CD4-positive, alpha-beta memory T cell (primary cell): Measurements from ENCODE around the gene PUM1. TPM values are rescaled to one million over a fixed set of nuclear protein-coding genes. Genes with fewer than 3 reads are reported as not detected.

Experiments used
- CTCF ChIA-PET: fragments of 350-600 bp; sonication (Branson Sonifier 250); formaldehyde crosslinking; loops from one replicate; lab custom pipeline; 2021; ENCODE audit warnings: inconsistent platforms; ENCODE audit not compliant: partially characterized antibody; lab: Charles Lee
- POLR2A ChIA-PET: fragments of 350-600 bp; sonication (Branson Sonifier 250); formaldehyde crosslinking; loops from one replicate; lab custom pipeline; 2021; ENCODE audit not compliant: partially characterized antibody; lab: Charles Lee
- DNase-seq, 5 donors: peaks; one replicate each; pipeline versions ENCODE4 v3.0.0 to v3.0.0-alpha.2; 2020 to 2022; ENCODE audit warnings: mixed read lengths in 1 of 5
- H3K27ac ChIP-seq: one replicate; pipeline ENCODE4 v1.7.0; 2013; ENCODE audit warnings: low read depth, low read length
- H3K27me3 ChIP-seq: 2 replicates; pipeline ENCODE4 v1.7.0; 2013; ENCODE audit warnings: mild to moderate bottlenecking, low read length, moderate library complexity; ENCODE audit not compliant: insufficient read depth
- H3K36me3 ChIP-seq: 2 replicates; pipeline ENCODE4 v1.7.0; 2013; ENCODE audit warnings: mild to moderate bottlenecking, low read length, moderate library complexity; ENCODE audit not compliant: insufficient read depth
- H3K4me1 ChIP-seq: 2 replicates; pipeline ENCODE4 v1.7.0; 2013; ENCODE audit warnings: mild to moderate bottlenecking, low read length, moderate library complexity; ENCODE audit not compliant: insufficient read depth
- H3K4me3 ChIP-seq, 2 donors: one replicate each; pipeline ENCODE4 v1.7.0; 2013; ENCODE audit warnings: low read length in 2 of 2, mild to moderate bottlenecking in 1 of 2
- H3K9me3 ChIP-seq, 2 donors: one replicate each; pipeline ENCODE4 v1.7.0; 2013; ENCODE audit warnings: low read length in 2 of 2, control low read depth in 1 of 2; ENCODE audit not compliant: control insufficient read depth in 1 of 2
- H3K27ac Mint-ChIP-seq, 7 donors: one replicate each; pipeline ENCODE4 v1.8.0; 2020 to 2021; ENCODE audit warnings: mixed read lengths in 7 of 7, mild to moderate bottlenecking in 6 of 7, inconsistent platforms in 3 of 7, moderate library complexity in 3 of 7
- H3K27me3 Mint-ChIP-seq, 2 donors: one replicate each; pipeline ENCODE4 v1.8.0; 2020 to 2021; ENCODE audit warnings: mixed read lengths in 2 of 2
- H3K36me3 Mint-ChIP-seq, 2 donors: one replicate each; pipeline ENCODE4 v1.8.0; 2020 to 2021; ENCODE audit warnings: mixed read lengths in 2 of 2, inconsistent platforms in 1 of 2, mild to moderate bottlenecking in 1 of 2
- H3K4me1 Mint-ChIP-seq, 4 donors: one replicate each; pipeline ENCODE4 v1.8.0; 2020 to 2021; ENCODE audit warnings: mixed read lengths in 4 of 4, mild to moderate bottlenecking in 1 of 4
- H3K4me3 Mint-ChIP-seq, 8 donors: one replicate each; pipeline ENCODE4 v1.8.0; 2020 to 2021; ENCODE audit warnings: mixed read lengths in 8 of 8, mild to moderate bottlenecking in 7 of 8, moderate library complexity in 6 of 8, inconsistent platforms in 3 of 8
- H3K9me3 Mint-ChIP-seq, 8 donors: one replicate each; pipeline ENCODE4 v1.8.0; 2020 to 2021; ENCODE audit warnings: mixed read lengths in 8 of 8, mild to moderate bottlenecking in 5 of 8, inconsistent platforms in 3 of 8, moderate library complexity in 1 of 8
- intact Hi-C: fragments of 100-400 bp; cut with micrococcal nuclease; formaldehyde crosslinking; loops from one replicate; pipeline ENCODE4 v1.15.1; 2023
- polyA plus RNA-seq, 2 donors: library from polyadenylated mRNA; unstranded; fragments of 300-500 nt; fragmentation: Illumina TruSeq; gene quantifications; one replicate each; pipeline ENCODE4 v1.2.3, GENCODE V29; 2021
- total RNA-seq, 2 experiments: library from RNA; stranded (reverse); gene quantifications; one replicate each; pipeline ENCODE4 v1.2.3, GENCODE V29; 2021

Gene PUM1
- total and polyA plus RNA-seq, 4 experiments from 2014 or later = 126 to 164 (median 138) TPM

GRCh38 chr1:30934613-30935012 is 130.9 kb downstream of the PUM1 start:
- no peaks in the 10 kb centered on the region for H3K9me3 ChIP-seq
- intact Hi-C loops = no loop called here
- no peak overlapping the region for H3K27ac ChIP-seq
- Mint-ChIP-seq H3K36me3 (peaks cover 43 to 64% of the 10 kb centered on the region in 2 donors), H3K27ac (peak overlapping the region in 5 of 7 donors; percentile 23 to 70 (median 68)), H3K4me1 (peaks cover 0 to 3% (median 1%) of the 10 kb centered on the region in 4 donors), H3K9me3 (no peaks in the 10 kb centered on the region), H3K27me3 (no peaks in the 10 kb centered on the region), H3K4me3 (no peak overlapping the region)
- no peaks in the 10 kb centered on the region for H3K4me1 ChIP-seq
- H3K27me3 ChIP-seq = no peaks in the 10 kb centered on the region
- H3K4me3 ChIP-seq = no peak overlapping the region
- no peak for DNase-seq
- POLR2A ChIA-PET = no interaction called here
- peaks cover 40% of the 10 kb centered on the region for H3K36me3 ChIP-seq
- CTCF ChIA-PET = interaction anchor here (1.2 to 2.8 kb wide), 2 partner anchors 10 to 132 kb away, joined by 3 to 12 read pairs; no protein-coding TSS in a partner anchor

DNA sequence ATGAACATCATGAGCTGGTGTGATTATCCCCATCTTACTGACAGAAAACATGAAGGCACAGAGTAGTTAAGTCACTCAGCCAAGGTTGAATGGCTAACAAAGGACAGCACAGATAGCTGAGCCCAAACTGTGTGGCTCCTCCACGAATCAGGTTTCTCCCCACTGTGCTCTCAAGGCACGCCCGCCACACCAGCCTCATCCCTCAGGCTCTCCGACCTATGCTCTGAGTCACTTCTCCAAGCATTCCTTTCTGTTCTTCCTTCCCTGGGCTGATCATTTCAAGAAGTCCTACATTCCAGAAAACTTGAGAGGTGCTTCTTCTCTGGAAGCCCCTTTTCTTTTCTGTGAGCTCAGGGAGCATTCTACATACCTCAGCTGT is 131.7 kb downstream of the PUM1 start:
- H3K36me3 ChIP-seq = peaks cover 32% of the 10 kb centered on the region
- ChIA-PET CTCF (interaction anchor here (1.2 to 2.8 kb wide), 2 partner anchors 10 to 132 kb away, joined by 3 to 12 read pairs; no protein-coding TSS in a partner anchor), POLR2A (no interaction called here)
- peak overlapping the region in 1 of 8 donors; percentile 9 for H3K4me3 Mint-ChIP-seq
- no peaks in the 10 kb centered on the region for H3K9me3 ChIP-seq
- no peaks in the 10 kb centered on the region for H3K4me1 ChIP-seq
- intact Hi-C loops = no loop called here
- H3K27ac ChIP-seq = no peak overlapping the region
- no peak for DNase-seq
- no peaks in the 10 kb centered on the region for H3K9me3 Mint-ChIP-seq
- no peaks in the 10 kb centered on the region for H3K27me3 Mint-ChIP-seq
- H3K27me3 ChIP-seq = no peaks in the 10 kb centered on the region
- H3K36me3 Mint-ChIP-seq = peaks cover 37 to 57% of the 10 kb centered on the region in 2 donors
- H3K4me3 ChIP-seq = no peak overlapping the region
- H3K4me1 Mint-ChIP-seq = peaks cover 0 to 4% (median 1%) of the 10 kb centered on the region in 4 donors
- peak overlapping the region in 4 of 7 donors; percentile 37 to 69 (median 50) for H3K27ac Mint-ChIP-seq

- Histone ChIP-seq H3K27me3 (no peaks in the 10 kb centered on the region), H3K36me3 (peaks cover 20% of the 10 kb centered on the region), H3K9me3 (no peaks in the 10 kb centered on the region), H3K4me1 (no peaks in the 10 kb centered on the region), H3K27ac (no peak overlapping the region), H3K4me3 (no peak overlapping the region)
- peak overlapping the region in 3 of 7 donors; percentile 1 to 83 (median 21) for H3K27ac Mint-ChIP-seq
- no peak for DNase-seq
- peaks cover 0 to 4% (median 1%) of the 10 kb centered on the region in 4 donors for H3K4me1 Mint-ChIP-seq
- H3K27me3 Mint-ChIP-seq = peaks cover 0 to 2% of the 10 kb centered on the region in 2 donors
- ChIA-PET POLR2A (interaction anchor here (0.8 kb wide), 1 partner anchor 212 kb away, joined by 4 read pairs; no protein-coding TSS in a partner anchor), CTCF (interaction anchor here (0.7 to 7.9 kb wide), 2 partner anchors 16 to 127 kb away, joined by 3 to 90 read pairs; no protein-coding TSS in a partner anchor)
- intact Hi-C loops = no loop called here
- H3K4me3 Mint-ChIP-seq = no peak overlapping the region
- no peaks in the 10 kb centered on the region for H3K9me3 Mint-ChIP-seq
- H3K36me3 Mint-ChIP-seq = peaks cover 22 to 42% of the 10 kb centered on the region in 2 donors
Observed at GRCh38 chr1:30930631-30931173, 134.8 kb downstream of the PUM1 start.

DNA sequence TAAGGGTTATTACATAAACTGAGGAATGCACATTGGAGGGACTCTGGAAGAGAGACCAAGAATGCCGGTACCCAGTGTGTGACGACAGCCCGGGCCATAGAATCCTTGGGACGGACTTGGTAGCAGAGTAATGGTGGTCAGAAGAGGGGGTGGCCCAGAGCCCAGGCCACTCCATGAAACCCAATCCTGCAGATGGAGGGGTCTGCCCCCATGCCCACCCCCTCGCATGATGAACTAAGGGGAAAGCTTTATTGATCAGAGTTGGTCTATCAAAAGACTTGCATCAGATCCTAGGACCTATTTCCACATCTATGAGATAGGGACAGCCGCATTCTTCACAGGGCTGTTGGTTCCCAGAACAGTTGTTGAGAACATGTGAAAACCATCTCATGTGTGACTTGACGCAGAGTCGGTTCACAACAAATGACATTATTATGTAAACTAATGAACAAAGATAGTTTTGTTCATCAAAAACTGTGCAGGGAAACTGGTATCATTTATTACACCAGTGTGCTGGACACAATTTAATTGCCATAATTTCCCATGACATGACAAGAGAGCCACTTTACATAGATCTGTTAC is 135.5 kb downstream of the PUM1 start:
- Mint-ChIP-seq H3K27me3 (peaks cover 0 to 2% of the 10 kb centered on the region in 2 donors), H3K9me3 (no peaks in the 10 kb centered on the region), H3K36me3 (peaks cover 18 to 36% of the 10 kb centered on the region in 2 donors), H3K27ac (peak overlapping the region in 3 of 7 donors; percentile 21 to 83 (median 52)), H3K4me3 (no peak overlapping the region), H3K4me1 (peaks cover 0 to 3% (median under 1%) of the 10 kb centered on the region in 4 donors)
- no peak for DNase-seq
- intact Hi-C loops = loop anchor here (2.0 to 5.0 kb wide), 2 partner anchors 148 to 211 kb away; no protein-coding TSS in a partner anchor
- Histone ChIP-seq H3K27ac (no peak overlapping the region), H3K4me1 (no peaks in the 10 kb centered on the region), H3K4me3 (no peak overlapping the region), H3K36me3 (peaks cover 15% of the 10 kb centered on the region), H3K27me3 (no peaks in the 10 kb centered on the region), H3K9me3 (no peaks in the 10 kb centered on the region)
- POLR2A ChIA-PET = interaction anchor here (0.8 kb wide), 1 partner anchor 211 kb away, joined by 4 read pairs; no protein-coding TSS in a partner anchor
- CTCF ChIA-PET = interaction anchor here (0.7 to 7.9 kb wide), 3 partner anchors 15 to 211 kb away, joined by 3 to 90 read pairs (median 14); no protein-coding TSS in a partner anchor

DNA sequence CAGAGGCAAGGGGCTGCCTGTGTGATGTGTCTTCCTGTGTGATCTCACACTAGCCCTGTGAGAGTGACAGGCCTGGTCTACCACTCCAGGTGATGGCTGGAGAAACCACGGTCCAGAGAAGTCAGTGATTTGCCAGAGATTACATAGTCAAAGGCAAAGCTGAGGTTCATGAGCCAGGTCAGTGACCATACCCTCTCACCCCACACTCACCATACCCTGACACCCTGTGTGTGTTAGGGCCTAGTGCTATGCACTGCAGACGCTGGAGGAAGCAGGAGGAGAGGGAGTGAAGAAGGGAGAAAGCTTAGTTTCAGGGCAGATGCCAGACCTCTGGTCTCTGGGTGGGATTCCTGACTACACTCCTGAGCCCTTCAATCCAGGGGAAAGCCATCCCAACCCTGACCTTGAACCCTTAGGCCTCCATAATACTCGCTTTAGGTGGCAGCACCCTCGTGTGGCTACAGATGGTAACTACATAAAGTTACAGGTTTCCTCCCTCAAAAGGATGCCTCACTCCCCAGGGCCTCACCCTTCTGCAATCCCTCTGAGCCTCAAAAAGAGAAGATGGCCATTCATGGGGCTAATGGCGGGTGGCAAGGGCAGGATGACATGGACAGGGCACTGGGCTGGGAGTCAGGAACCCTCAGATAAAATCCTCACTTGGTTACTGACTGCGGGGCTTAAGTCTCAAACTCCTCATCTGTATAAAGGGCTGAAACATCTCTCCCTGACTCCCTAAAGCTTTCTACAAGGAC is 136.2 kb downstream of the PUM1 start:
- no peak overlapping the region for H3K4me3 ChIP-seq
- H3K4me1 Mint-ChIP-seq = peaks cover 0 to 1% (median 0%) of the 10 kb centered on the region in 4 donors
- H3K4me3 Mint-ChIP-seq = peak overlapping the region in 1 of 8 donors; percentile 44

DNA sequence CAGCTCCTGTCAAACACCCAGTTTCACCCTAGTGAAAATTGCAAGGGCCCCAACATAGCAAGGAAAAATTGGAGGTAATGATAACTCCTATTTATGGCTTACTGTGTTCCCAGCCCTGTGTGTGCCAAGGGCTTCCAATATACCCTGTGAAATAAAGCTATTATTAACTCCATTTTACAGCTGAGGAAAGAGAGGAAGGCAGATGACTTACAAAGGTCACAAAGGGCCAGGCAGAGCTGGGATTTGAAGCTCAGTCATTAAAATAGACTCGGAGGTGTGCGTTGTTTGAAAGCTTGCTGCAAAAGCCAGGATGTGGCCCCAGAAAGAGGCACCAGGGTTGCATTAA is 136.8 kb downstream of the PUM1 start:
- DNase-seq = no peak
- no peaks in the 10 kb centered on the region for H3K9me3 Mint-ChIP-seq
- Histone ChIP-seq H3K4me3 (no peak overlapping the region), H3K27ac (no peak overlapping the region), H3K27me3 (no peaks in the 10 kb centered on the region), H3K9me3 (no peaks in the 10 kb centered on the region), H3K4me1 (no peaks in the 10 kb centered on the region), H3K36me3 (peaks cover 3% of the 10 kb centered on the region)
- intact Hi-C loops = loop anchor here (2.0 to 5.0 kb wide), 2 partner anchors 146 to 210 kb away; no protein-coding TSS in a partner anchor
- peak overlapping the region in 1 of 7 donors; percentile 57 for H3K27ac Mint-ChIP-seq
- H3K36me3 Mint-ChIP-seq = peaks cover 5 to 23% of the 10 kb centered on the region in 2 donors
- ChIA-PET CTCF (interaction anchor here (0.7 to 7.9 kb wide), 13 partner anchors 9 to 210 kb away, joined by 3 to 90 read pairs (median 4); no protein-coding TSS in a partner anchor), POLR2A (no interaction called here)
- H3K4me3 Mint-ChIP-seq = no peak overlapping the region
- H3K27me3 Mint-ChIP-seq = peaks cover 0 to 2% of the 10 kb centered on the region in 2 donors
- peaks cover 0 to 1% (median 0%) of the 10 kb centered on the region in 4 donors for H3K4me1 Mint-ChIP-seq

More for the DNA sequence above, 136.2 kb downstream of the PUM1 start:
- intact Hi-C loops = loop anchor here (2.0 to 5.0 kb wide), 2 partner anchors 147 to 211 kb away; no protein-coding TSS in a partner anchor
- CTCF ChIA-PET = interaction anchor here (0.7 to 7.9 kb wide), 12 partner anchors 9 to 210 kb away, joined by 3 to 90 read pairs (median 4); no protein-coding TSS in a partner anchor
- Histone ChIP-seq H3K27ac (no peak overlapping the region), H3K27me3 (no peaks in the 10 kb centered on the region), H3K4me1 (no peaks in the 10 kb centered on the region), H3K36me3 (peaks cover 9% of the 10 kb centered on the region), H3K9me3 (no peaks in the 10 kb centered on the region)
- Mint-ChIP-seq H3K27me3 (peaks cover 0 to 2% of the 10 kb centered on the region in 2 donors), H3K36me3 (peaks cover 11 to 29% of the 10 kb centered on the region in 2 donors), H3K9me3 (no peaks in the 10 kb centered on the region), H3K27ac (peak overlapping the region in 3 of 7 donors; percentile 1 to 86 (median 82))
- DNase-seq = peak in 4 of 5 donors; percentile 31 to 38 (median 36)
- POLR2A ChIA-PET = no interaction called here
